Liver (tissue), 9 donors: Measurements from ENCODE around the gene CTNNBL1. TPM values are rescaled to one million over a fixed set of nuclear protein-coding genes. Genes with fewer than 3 reads are reported as not detected.

Source experiments
- DNase-seq: peaks from one replicate; pipeline ENCODE4 v3.0.0-alpha.2; 2017; ENCODE audit warnings: low spot score
- H3K27ac ChIP-seq, 2 donors: one replicate each; pipeline ENCODE4 v1.7.0; 2013; ENCODE audit warnings: inconsistent platforms in 2 of 2, low read length in 2 of 2, control low read depth in 1 of 2, low read depth in 1 of 2, mild to moderate bottlenecking in 1 of 2
- H3K27me3 ChIP-seq, 4 donors: one replicate each; pipeline versions ENCODE4 v1.6.1 to v1.7.0; 2013; ENCODE audit warnings: low read length in 3 of 4, inconsistent platforms in 1 of 4, mild to moderate bottlenecking in 1 of 4, moderate library complexity in 1 of 4; ENCODE audit not compliant: control insufficient read depth in 4 of 4, insufficient read depth in 4 of 4
- H3K36me3 ChIP-seq, 4 donors: one replicate each; pipeline versions ENCODE4 v1.6.1 to v1.7.0; 2013; ENCODE audit warnings: low read length in 3 of 4, mild to moderate bottlenecking in 3 of 4, low read depth in 1 of 4, moderate library complexity in 1 of 4; ENCODE audit not compliant: control insufficient read depth in 4 of 4, insufficient read depth in 3 of 4
- H3K4me1 ChIP-seq, 4 donors: one replicate each; pipeline versions ENCODE4 v1.6.1 to v1.7.0; 2013; ENCODE audit warnings: low read length in 3 of 4, mild to moderate bottlenecking in 3 of 4, moderate library complexity in 1 of 4; ENCODE audit not compliant: control insufficient read depth in 4 of 4, insufficient read depth in 4 of 4
- H3K4me3 ChIP-seq, 3 donors: one replicate each; pipeline versions ENCODE4 v1.6.1 to v1.7.0; 2013; ENCODE audit warnings: low read length in 3 of 3, control low read depth in 1 of 3, low read depth in 1 of 3, mild to moderate bottlenecking in 1 of 3
- H3K9ac ChIP-seq, 2 donors: one replicate each; pipeline ENCODE4 v1.7.0; 2013; ENCODE audit warnings: low read length in 2 of 2, mild to moderate bottlenecking in 2 of 2, moderate library complexity in 2 of 2, control low read depth in 1 of 2, low read depth in 1 of 2
- H3K9me3 ChIP-seq, 4 donors: one replicate each; pipeline versions ENCODE4 v1.6.1 to v1.7.0; 2013; ENCODE audit warnings: low read length in 3 of 4; ENCODE audit not compliant: control insufficient read depth in 4 of 4
- EGR1 ChIP-seq, 2 donors: IDR thresholded peaks; 2 replicates each; pipeline ENCODE4 v1.6.1; 2016 to 2018; ENCODE audit warnings: antibody characterized with exemption in 2 of 2, low read depth in 2 of 2
- FOXA1 ChIP-seq: IDR thresholded peaks from 2 replicates; pipeline ENCODE4 v1.6.1; 2016; ENCODE audit warnings: antibody characterized with exemption
- FOXA2 ChIP-seq: IDR thresholded peaks from 2 replicates; pipeline ENCODE4 v1.6.1; 2016; ENCODE audit warnings: antibody characterized with exemption
- HNF4G ChIP-seq: IDR thresholded peaks from 2 replicates; pipeline ENCODE4 v1.6.1; 2016; ENCODE audit warnings: antibody characterized with exemption
- JUND ChIP-seq, 2 donors: IDR thresholded peaks; 2 replicates each; pipeline ENCODE4 v1.6.1; 2016; ENCODE audit warnings: antibody characterized with exemption in 2 of 2
- MAX ChIP-seq: IDR thresholded peaks from 2 replicates; pipeline ENCODE4 v1.6.1; 2016; ENCODE audit warnings: antibody characterized with exemption
- RXRA ChIP-seq, 2 donors: IDR thresholded peaks; 2 replicates each; pipeline ENCODE4 v1.6.1; 2017 to 2018; ENCODE audit warnings: antibody characterized with exemption in 2 of 2, mild to moderate bottlenecking in 1 of 2
- YY1 ChIP-seq: IDR thresholded peaks from 2 replicates; pipeline ENCODE4 v1.6.1; 2016; ENCODE audit warnings: antibody characterized with exemption, mild to moderate bottlenecking
- WGBS: extraction: QIAGEN DNeasy Blood & Tissue Kit; methylation state at CpG from one replicate; pipeline ENCODE4 v1.1.7; 2013; 5-methylcytosine and 5-hydroxymethylcytosine counted together
- polyA plus RNA-seq, 2 donors: library from polyadenylated mRNA; stranded (reverse) in 1 of 2; unstranded in 1 of 2; fragments of 200-250 nt in 1 of 2; fragments of >200 nt in 1 of 2; fragmentation: Nextera tagmentation in 1 of 2; extraction: Ambion mirVana in 1 of 2; gene quantifications; one replicate each; pipeline versions ENCODE4 v1.2.1 to v1.2.3, GENCODE V29; 2013 to 2015
- total RNA-seq, 2 donors: library from RNA; depleted of rRNA; stranded (reverse); fragments of >200 nt; gene quantifications; one replicate each; pipeline ENCODE4 v1.2.3, GENCODE V29; 2014
- TF ChIP-seq, protein P1 (sequence below): fragments of 150-350 bp; IDR thresholded peaks from 2 replicates; pipeline ENCODE4 v1.5.1; 2017; ENCODE audit warnings: improper control_type of control experiment, low read depth, low read length; ENCODE audit not compliant: missing input control
- TF ChIP-seq, protein P2 (sequence below): IDR thresholded peaks from 2 replicates; pipeline ENCODE4 v1.6.1; 2016; ENCODE audit warnings: antibody characterized with exemption
- donor health status: healthy.
- donor health status: healthy.
- donor health status: healthy.
- donor health status: healthy.
- donor health status: healthy.

Gene CTNNBL1
- total and polyA plus RNA-seq, 4 donors: 18.3 to 25.4 (median 20.3) TPM

DNA sequence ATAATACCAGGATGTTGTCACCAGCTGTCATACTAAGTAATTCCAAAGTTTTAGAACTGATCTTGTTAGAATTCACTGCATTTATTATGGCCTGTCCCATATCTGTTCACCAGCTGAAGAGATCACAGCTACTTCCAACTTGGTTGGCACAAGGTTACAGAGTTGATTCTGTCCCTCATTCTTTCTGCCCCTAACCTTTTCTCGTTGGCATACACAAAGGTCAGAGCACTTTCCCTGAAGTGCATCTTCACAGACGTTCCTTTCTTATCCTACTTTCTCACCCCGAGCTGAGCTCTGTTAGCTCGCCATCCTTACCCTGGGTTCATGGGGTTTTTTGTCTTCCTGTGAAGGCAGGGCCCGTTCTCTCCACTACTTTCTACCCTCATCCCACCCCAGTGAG is 143.1 kb downstream of the CTNNBL1 start:
- Histone ChIP-seq H3K36me3 (peaks cover 0 to 19% (median 2%) of the 10 kb centered on the region in 4 donors), H3K9ac (no peak overlapping the region), H3K4me1 (peaks cover 0 to 4% (median under 1%) of the 10 kb centered on the region in 4 donors), H3K27ac (no peak overlapping the region), H3K4me3 (no peak overlapping the region), H3K27me3 (no peaks in the 10 kb centered on the region), H3K9me3 (no peaks in the 10 kb centered on the region)
- DNase-seq: no peak
- 74% methylated on average over 5 of the region's 5 CpGs for WGBS
- TF ChIP-seq FOXA1 (no peak), RXRA (IDR thresholded peaks at IDR 0.05) (no peak), FOXA2 (no peak), EGR1 (IDR thresholded peaks at IDR 0.05; ENCODE audit: low read depth in 2 of 2) (no peak), JUND (IDR thresholded peaks at IDR 0.05) (no peak), MAX (no peak)
- TF ChIP-seq, protein P1, sequence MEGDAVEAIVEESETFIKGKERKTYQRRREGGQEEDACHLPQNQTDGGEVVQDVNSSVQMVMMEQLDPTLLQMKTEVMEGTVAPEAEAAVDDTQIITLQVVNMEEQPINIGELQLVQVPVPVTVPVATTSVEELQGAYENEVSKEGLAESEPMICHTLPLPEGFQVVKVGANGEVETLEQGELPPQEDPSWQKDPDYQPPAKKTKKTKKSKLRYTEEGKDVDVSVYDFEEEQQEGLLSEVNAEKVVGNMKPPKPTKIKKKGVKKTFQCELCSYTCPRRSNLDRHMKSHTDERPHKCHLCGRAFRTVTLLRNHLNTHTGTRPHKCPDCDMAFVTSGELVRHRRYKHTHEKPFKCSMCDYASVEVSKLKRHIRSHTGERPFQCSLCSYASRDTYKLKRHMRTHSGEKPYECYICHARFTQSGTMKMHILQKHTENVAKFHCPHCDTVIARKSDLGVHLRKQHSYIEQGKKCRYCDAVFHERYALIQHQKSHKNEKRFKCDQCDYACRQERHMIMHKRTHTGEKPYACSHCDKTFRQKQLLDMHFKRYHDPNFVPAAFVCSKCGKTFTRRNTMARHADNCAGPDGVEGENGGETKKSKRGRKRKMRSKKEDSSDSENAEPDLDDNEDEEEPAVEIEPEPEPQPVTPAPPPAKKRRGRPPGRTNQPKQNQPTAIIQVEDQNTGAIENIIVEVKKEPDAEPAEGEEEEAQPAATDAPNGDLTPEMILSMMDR: no peak

DNA sequence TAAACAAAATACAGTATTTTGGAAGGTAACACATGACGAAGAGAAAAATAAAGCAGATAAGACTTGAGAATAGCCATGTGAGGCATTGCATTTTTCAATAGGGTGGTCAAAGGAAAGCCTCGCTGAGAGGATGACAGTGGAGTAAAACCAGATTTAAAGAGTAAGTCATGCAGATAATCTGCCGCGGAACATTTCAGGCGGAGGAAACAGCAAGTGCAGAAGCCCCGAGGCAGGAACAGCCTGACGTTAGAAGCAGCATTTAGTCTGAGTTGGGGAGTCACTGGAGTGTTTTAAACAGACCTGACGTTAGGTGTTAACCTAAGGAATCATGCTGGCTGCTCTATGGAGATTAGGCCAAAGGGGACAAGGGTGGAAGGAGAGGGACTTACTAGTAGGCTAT is 144.1 kb downstream of the CTNNBL1 start:
- WGBS: 89% methylated on average over 8 of the region's 8 CpGs
- no peak overlapping the region for H3K27ac ChIP-seq

More for the DNA sequence above, 144.1 kb downstream of the CTNNBL1 start:
- DNase-seq: no peak
- no peak overlapping the region for H3K4me3 ChIP-seq
- H3K27me3 ChIP-seq: no peaks in the 10 kb centered on the region
- peaks cover 0 to 4% (median under 1%) of the 10 kb centered on the region in 4 donors for H3K4me1 ChIP-seq
- no peaks in the 10 kb centered on the region for H3K9me3 ChIP-seq
- no peak for TF ChIP-seq FOXA2
- TF ChIP-seq, protein P2, sequence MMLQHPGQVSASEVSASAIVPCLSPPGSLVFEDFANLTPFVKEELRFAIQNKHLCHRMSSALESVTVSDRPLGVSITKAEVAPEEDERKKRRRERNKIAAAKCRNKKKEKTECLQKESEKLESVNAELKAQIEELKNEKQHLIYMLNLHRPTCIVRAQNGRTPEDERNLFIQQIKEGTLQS: no peak
- TF ChIP-seq, protein P1: no peak
- TF ChIP-seq YY1: no peak
- TF ChIP-seq MAX: no peak
- no peak for TF ChIP-seq RXRA (IDR thresholded peaks at IDR 0.05)
- TF ChIP-seq HNF4G: no peak
- no peak overlapping the region for H3K9ac ChIP-seq
- H3K36me3 ChIP-seq: peaks cover 0 to 23% (median 10%) of the 10 kb centered on the region in 4 donors
